Left ventricle myocardium inferior (tissue), 1 donor: ENCODE data around the gene CALU. TPM values are rescaled to one million over a fixed set of nuclear protein-coding genes. Genes with fewer than 3 reads are reported as not detected.
A peak's percentile ranks its signal among the peaks of the same experiment; 100 is the strongest.

ENCODE experiments used
- DNase-seq: peaks from one replicate; pipeline ENCODE4 v3.0.0-alpha.2; 2020
- H3K27ac ChIP-seq: fragments of 200-600 bp; replicated peaks from 2 replicates; pipeline ENCODE4 v1.8.0; 2021
- H3K27me3 ChIP-seq: fragments of 200-600 bp; 2 replicates; pipeline ENCODE4 v1.8.0; 2021; ENCODE audit warnings: low read depth
- H3K36me3 ChIP-seq: fragments of 200-600 bp; 2 replicates; pipeline ENCODE4 v1.8.0; 2021
- H3K4me1 ChIP-seq: fragments of 200-600 bp; 2 replicates; pipeline ENCODE4 v1.8.0; 2021
- H3K4me3 ChIP-seq: fragments of 200-600 bp; 2 replicates; pipeline ENCODE4 v1.8.0; 2021; ENCODE audit warnings: mild to moderate bottlenecking, moderate library complexity
- H3K9me3 ChIP-seq: fragments of 200-600 bp; replicated peaks from 2 replicates; pipeline ENCODE4 v1.8.0; 2021
- intact Hi-C: fragments of 100-400 bp; cut with micrococcal nuclease; formaldehyde crosslinking; loops from one replicate; pipeline ENCODE4 v1.11.0; 2022
- total RNA-seq: library from RNA; stranded (reverse); fragmentation: NEBNext Ultra II Directional; extraction: Animal tissue kit (Norgen Biotek cat#: 25700); gene quantifications from one replicate; pipeline ENCODE4 v1.2.1, GENCODE V29; 2021
- TF ChIP-seq, protein P1 (sequence below): fragments of 200-600 bp; IDR thresholded peaks from 2 replicates; pipeline ENCODE4 v1.8.0; 2021; ENCODE audit warnings: antibody characterized with exemption, mild to moderate bottlenecking, borderline replicate concordance
- donor health status: DM: no; HTN: yes; CAD: no; lungs with severe emphysema.

Gene CALU
- total RNA-seq, 1 donor from 2014 or later, result 236 TPM

DNA sequence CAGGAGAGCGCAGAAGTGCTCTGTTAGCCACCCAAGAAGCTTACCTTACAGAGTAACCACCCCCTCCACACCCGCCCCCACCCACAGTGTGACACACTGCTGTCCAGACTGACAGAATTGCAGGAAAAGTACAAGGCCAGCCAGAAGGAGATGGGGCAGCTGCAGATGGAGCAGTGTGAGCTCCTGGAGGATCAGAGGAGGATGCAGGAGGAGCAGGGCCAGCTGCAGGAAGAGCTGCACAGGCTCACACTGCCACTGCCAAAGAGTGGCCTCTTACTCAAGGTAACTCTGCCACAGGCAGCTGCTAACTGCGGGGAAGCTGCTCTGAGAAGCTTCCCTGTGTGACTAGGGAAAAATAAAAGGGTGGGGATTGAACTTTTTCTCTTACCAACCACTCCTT, 70.2 kb downstream of the CALU start:
- no peak for DNase-seq
- Histone ChIP-seq H3K36me3 (no peaks in the 10 kb centered on the region), H3K27me3 (no peaks in the 10 kb centered on the region), H3K4me1 (peaks cover 13% of the 10 kb centered on the region), H3K27ac (no peak overlapping the region), H3K9me3 (no peaks in the 10 kb centered on the region), H3K4me3 (no peak overlapping the region)
- TF ChIP-seq, protein P1, sequence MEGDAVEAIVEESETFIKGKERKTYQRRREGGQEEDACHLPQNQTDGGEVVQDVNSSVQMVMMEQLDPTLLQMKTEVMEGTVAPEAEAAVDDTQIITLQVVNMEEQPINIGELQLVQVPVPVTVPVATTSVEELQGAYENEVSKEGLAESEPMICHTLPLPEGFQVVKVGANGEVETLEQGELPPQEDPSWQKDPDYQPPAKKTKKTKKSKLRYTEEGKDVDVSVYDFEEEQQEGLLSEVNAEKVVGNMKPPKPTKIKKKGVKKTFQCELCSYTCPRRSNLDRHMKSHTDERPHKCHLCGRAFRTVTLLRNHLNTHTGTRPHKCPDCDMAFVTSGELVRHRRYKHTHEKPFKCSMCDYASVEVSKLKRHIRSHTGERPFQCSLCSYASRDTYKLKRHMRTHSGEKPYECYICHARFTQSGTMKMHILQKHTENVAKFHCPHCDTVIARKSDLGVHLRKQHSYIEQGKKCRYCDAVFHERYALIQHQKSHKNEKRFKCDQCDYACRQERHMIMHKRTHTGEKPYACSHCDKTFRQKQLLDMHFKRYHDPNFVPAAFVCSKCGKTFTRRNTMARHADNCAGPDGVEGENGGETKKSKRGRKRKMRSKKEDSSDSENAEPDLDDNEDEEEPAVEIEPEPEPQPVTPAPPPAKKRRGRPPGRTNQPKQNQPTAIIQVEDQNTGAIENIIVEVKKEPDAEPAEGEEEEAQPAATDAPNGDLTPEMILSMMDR, result no peak
- intact Hi-C loops, result no loop called here

DNA sequence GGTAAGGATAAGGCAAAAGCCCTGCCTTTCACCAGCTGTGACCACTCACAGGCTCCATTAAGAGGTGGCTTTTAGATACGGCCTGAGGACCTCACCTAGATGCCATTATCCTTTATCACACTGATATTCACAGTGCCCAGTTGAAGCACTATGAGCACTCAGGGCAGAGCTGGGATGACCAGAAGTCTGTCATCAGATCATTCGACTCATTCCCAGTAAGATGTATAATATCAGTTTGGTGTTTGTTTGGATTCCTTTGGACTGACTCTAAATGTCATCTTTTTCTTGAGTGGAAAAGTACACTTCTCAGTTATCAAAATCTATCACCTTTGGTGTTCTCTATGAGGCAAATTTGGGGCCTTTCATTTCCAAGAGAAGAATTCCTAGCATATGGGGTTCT, 71.3 kb downstream of the CALU start:
- DNase-seq, result no peak
- TF ChIP-seq, protein P1, result no peak
- Histone ChIP-seq H3K9me3 (no peaks in the 10 kb centered on the region), H3K4me1 (peaks cover 13% of the 10 kb centered on the region), H3K27ac (no peak overlapping the region), H3K4me3 (no peak overlapping the region), H3K27me3 (no peaks in the 10 kb centered on the region), H3K36me3 (no peaks in the 10 kb centered on the region)
- intact Hi-C loops, result no loop called here

DNA sequence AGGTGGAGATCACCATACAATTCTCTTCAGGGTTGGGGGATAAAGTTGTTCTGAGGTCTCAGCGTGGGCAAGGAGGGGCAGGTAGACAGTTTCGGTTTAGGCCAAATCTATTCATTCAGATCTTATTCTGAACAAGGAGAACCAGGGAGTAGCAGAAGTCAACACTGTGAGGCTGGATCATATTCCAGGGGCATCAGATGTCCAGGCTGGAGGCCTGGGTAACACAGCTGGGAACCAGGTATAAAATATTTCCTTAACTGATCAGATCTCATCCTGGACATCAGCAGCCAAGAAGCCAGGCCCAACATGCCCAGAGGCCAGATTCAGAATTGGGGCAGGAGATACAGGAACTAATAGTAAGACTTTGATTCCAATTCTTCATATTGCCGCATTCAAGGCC, 71.8 kb downstream of the CALU start:
- no peaks in the 10 kb centered on the region for H3K27me3 ChIP-seq
- no peak for DNase-seq
- H3K27ac ChIP-seq, result no peak overlapping the region
- TF ChIP-seq, protein P1, result no peak
- no peaks in the 10 kb centered on the region for H3K9me3 ChIP-seq
- H3K4me3 ChIP-seq, result no peak overlapping the region
- no peaks in the 10 kb centered on the region for H3K36me3 ChIP-seq
- intact Hi-C loops, result no loop called here
- H3K4me1 ChIP-seq, result peaks cover 13% of the 10 kb centered on the region

DNA sequence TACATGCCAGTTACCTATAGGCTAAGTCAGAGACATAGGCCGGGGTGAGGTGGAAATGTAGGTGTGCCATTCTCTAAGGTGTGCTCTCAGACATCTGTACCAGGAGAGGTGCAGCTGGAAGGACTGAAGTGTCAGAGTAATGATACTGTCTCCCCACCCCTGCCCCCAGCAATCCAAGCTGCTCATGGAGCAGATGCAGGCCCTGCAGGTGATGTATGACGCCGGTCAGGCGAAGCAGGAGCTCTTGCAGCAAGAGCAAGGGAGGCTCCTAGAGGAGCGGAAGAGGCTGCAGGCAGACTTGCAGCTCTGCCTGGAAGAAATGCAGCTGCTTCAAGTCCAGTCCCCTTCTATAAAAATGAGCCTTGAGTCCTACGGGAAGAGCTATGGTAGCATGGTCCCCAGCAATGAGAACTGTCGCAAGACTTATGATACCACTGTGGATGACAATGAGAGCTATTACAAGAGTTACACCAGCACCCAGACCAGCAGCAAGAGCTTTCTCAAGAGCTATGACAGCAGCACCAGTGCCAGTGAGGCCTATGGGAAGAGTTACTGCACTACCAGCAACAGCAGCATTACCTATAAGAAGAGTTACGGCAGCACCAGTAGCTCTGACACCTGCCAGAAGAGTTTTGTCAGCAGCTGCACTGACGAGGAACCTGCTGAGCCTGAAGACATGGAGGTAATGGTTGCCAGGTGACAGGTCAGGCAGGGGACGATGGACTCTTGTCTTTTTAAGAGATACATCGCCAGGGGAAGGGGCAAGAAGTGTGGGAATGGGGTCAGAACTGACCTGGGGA, 72.7 kb downstream of the CALU start:
- no peak for DNase-seq
- no peaks in the 10 kb centered on the region for H3K36me3 ChIP-seq
- TF ChIP-seq, protein P1, result no peak
- H3K4me1 ChIP-seq, result peaks cover 13% of the 10 kb centered on the region
- H3K4me3 ChIP-seq, result no peak overlapping the region
- intact Hi-C loops, result no loop called here
- no peak overlapping the region for H3K27ac ChIP-seq
- H3K9me3 ChIP-seq, result no peaks in the 10 kb centered on the region
- H3K27me3 ChIP-seq, result no peaks in the 10 kb centered on the region

DNA sequence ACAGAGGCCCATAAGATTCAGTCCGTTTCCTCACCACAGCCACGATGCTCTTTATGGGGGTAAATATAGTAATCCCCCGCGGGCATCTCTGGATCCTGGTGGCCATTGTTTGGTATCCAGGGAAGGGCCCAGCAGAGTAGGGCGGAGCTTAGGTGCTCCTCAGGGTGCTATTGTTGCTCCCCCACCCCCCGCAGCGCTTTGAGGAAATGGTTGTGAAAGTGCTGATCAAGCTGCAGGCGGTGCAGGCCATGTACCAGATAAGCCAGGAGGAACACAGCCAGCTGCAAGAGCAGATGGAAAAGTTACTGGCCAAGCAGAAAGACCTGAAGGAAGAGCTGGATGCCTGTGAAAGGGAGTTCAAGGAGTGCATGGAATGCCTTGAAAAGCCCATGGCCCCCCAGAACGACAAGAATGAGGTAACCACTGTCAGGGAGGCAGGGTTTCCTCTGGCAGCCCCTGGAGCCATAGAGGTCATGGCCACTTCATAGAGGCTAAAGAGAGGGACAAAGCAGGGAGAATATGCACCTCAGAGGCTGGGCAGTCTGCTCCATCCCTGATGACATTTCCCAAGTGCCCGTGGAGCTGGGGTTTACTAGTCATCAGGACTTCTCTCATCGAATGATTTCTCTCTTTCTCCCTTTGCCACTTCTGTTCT, 73.5 kb downstream of the CALU start:
- DNase-seq, result peak; percentile 64
- Histone ChIP-seq H3K27ac (no peak overlapping the region), H3K9me3 (no peaks in the 10 kb centered on the region), H3K27me3 (no peaks in the 10 kb centered on the region), H3K36me3 (no peaks in the 10 kb centered on the region), H3K4me1 (peaks cover 13% of the 10 kb centered on the region), H3K4me3 (no peak overlapping the region)
- intact Hi-C loops, result no loop called here
- TF ChIP-seq, protein P1, result no peak
